Endothelial cell of umbilical vein (primary cell): ENCODE data around the gene ADAM17.

ENCODE experiments used
- CTCF ChIP-seq, 2 donors: IDR thresholded peaks; 1 replicate in 1 of 2; 2 replicates in 1 of 2; pipeline ENCODE4 v1.5.1; 2011; ENCODE audit warnings: low read length in 2 of 2, mild to moderate bottlenecking in 2 of 2, moderate library complexity in 2 of 2, control low read depth in 1 of 2, inconsistent platforms in 1 of 2, low read depth in 1 of 2; ENCODE audit not compliant: insufficient read depth in 1 of 2; ENCODE audit errors: extremely low read depth in 1 of 2
- EZH2 ChIP-seq: IDR thresholded peaks from 2 replicates; pipeline ENCODE4 v1.6.1; 2012; ENCODE audit warnings: borderline replicate concordance, low read depth, mild to moderate bottlenecking, moderate library complexity, low read length, inconsistent platforms; ENCODE audit not compliant: severe bottlenecking
- FOS ChIP-seq: IDR thresholded peaks from 2 replicates; pipeline ENCODE4 v1.6.1; 2011; ENCODE audit warnings: mild to moderate bottlenecking, low read length, moderate library complexity, borderline replicate concordance; ENCODE audit not compliant: insufficient read depth
- JUN ChIP-seq: IDR thresholded peaks from 2 replicates; pipeline ENCODE4 v1.6.1; 2011; ENCODE audit warnings: borderline replicate concordance, low read depth; ENCODE audit not compliant: insufficient read length, insufficient read depth
- MAX ChIP-seq: IDR thresholded peaks from 2 replicates; pipeline ENCODE4 v1.6.1; 2011; ENCODE audit not compliant: insufficient read depth, insufficient read length
- MYC ChIP-seq: IDR thresholded peaks from one replicate; pipeline ENCODE4 v1.6.1; 2011; ENCODE audit warnings: mild to moderate bottlenecking, low read depth, low read length
- POLR2A ChIP-seq: IDR thresholded peaks from 2 replicates; pipeline ENCODE4 v1.6.1; 2012; ENCODE audit warnings: low read depth, mild to moderate bottlenecking, control low read depth, low read length
- POLR2AphosphoS5 ChIP-seq: IDR thresholded peaks from 2 replicates; pipeline ENCODE4 v1.6.1; 2012; ENCODE audit warnings: low read depth, mild to moderate bottlenecking, control low read depth, low read length, moderate library complexity; ENCODE audit not compliant: insufficient read depth

DNA sequence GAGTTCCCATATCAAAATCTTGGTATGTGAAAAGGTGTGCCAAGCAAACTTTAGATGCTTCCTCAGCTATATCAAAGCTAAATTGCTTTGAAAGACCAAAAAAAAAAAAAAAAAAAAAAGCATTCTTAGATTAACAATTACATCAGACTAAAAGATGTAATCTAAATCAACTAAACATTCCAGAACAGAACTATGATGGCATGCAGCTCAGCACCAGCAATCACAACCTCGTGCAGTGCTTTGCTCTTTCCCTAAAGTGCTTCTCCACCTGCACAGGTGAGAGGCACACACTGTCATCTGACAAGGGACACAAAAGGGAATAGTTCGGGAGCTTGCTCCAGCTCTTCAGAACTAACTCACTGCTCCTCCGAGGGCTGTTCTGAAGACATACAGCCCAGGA, 37.5 kb downstream of the ADAM17 start:
- TF ChIP-seq POLR2A (no peak), EZH2 (no peak), CTCF (IDR thresholded peaks at IDR 0.05; ENCODE audit: extremely low read depth in 1 of 2, insufficient read depth in 1 of 2, low read depth in 1 of 2, low read length in 2 of 2) (no peak), FOS (no peak), MAX (no peak), JUN (no peak), POLR2AphosphoS5 (no peak), MYC (no peak)
